GF-D8 (cell line): ENCODE data around the gene DPP10.

Experiments
- DNase-seq: peaks from one replicate; lab custom pipeline; 2025; lab: John Stamatoyannopoulos, UW

The DPP10 gene

GRCh38 chr2:114609203-114609602, 166.8 kb downstream of the DPP10 start:
- no peak for DNase-seq

GRCh38 chr2:114609801-114610200, 167.4 kb downstream of the DPP10 start:
- no peak for DNase-seq

GRCh38 chr2:114610677-114611076, 168.2 kb downstream of the DPP10 start:
- DNase-seq: no peak

- DNase-seq: no peak
These were observed 172.2 kb downstream of the DPP10 start for GRCh38 chr2:114614592-114614991.

- DNase-seq: no peak
These were observed 186.0 kb downstream of the DPP10 start for GRCh38 chr2:114628481-114628880.

- no peak for DNase-seq
These were observed 188.7 kb downstream of the DPP10 start for GRCh38 chr2:114631146-114631545.

- DNase-seq: no peak
These were observed 199.8 kb downstream of the DPP10 start for GRCh38 chr2:114642166-114642770.

- no peak for DNase-seq
These were observed 200.6 kb downstream of the DPP10 start for GRCh38 chr2:114642988-114643553.

- DNase-seq: no peak
These were observed 209.5 kb downstream of the DPP10 start for GRCh38 chr2:114651933-114652332.

GRCh38 chr2:114659880-114660279, 217.4 kb downstream of the DPP10 start:
- no peak for DNase-seq

- no peak for DNase-seq
These were observed 219.8 kb downstream of the DPP10 start for GRCh38 chr2:114661971-114662939.

- DNase-seq: no peak
These were observed 226.0 kb downstream of the DPP10 start for GRCh38 chr2:114668415-114668814.

- DNase-seq: no peak
These were observed 240.8 kb downstream of the DPP10 start for GRCh38 chr2:114683251-114683650.

GRCh38 chr2:114684403-114684802, 242.0 kb downstream of the DPP10 start:
- no peak for DNase-seq

GRCh38 chr2:114685102-114685501, 242.7 kb downstream of the DPP10 start:
- DNase-seq: no peak

GRCh38 chr2:114688241-114688640, 245.8 kb downstream of the DPP10 start:
- DNase-seq: no peak

- DNase-seq: no peak
These were observed 256.1 kb downstream of the DPP10 start for GRCh38 chr2:114698520-114698919.

- no peak for DNase-seq
These were observed 257.0 kb downstream of the DPP10 start for GRCh38 chr2:114699423-114699944.

- no peak for DNase-seq
These were observed 258.0 kb downstream of the DPP10 start for GRCh38 chr2:114700440-114700839.

GRCh38 chr2:114709936-114710850, 267.8 kb downstream of the DPP10 start:
- DNase-seq: no peak

- DNase-seq: no peak
These were observed 271.9 kb downstream of the DPP10 start for GRCh38 chr2:114714313-114714712.

- no peak for DNase-seq
These were observed 274.6 kb downstream of the DPP10 start for GRCh38 chr2:114717049-114717448.
